Glutamatergic neuron (in vitro differentiated cells): Measurements from ENCODE around the gene ABLIM1. TPM values are rescaled to one million over a fixed set of nuclear protein-coding genes. Genes with fewer than 3 reads are reported as not detected.

Source experiments
- DNase-seq: peaks from one replicate; pipeline ENCODE4 v3.0.0; 2022
- H3K27ac Mint-ChIP-seq: one replicate; pipeline ENCODE4 v1.8.0; 2020; ENCODE audit warnings: mild to moderate bottlenecking, mixed read lengths, inconsistent platforms; ENCODE audit not compliant: unreplicated experiment
- H3K27me3 Mint-ChIP-seq: one replicate; pipeline ENCODE4 v1.8.0; 2020; ENCODE audit warnings: mild to moderate bottlenecking, moderate library complexity, mixed read lengths, inconsistent platforms; ENCODE audit not compliant: unreplicated experiment
- H3K36me3 Mint-ChIP-seq: one replicate; pipeline ENCODE4 v1.8.0; 2020; ENCODE audit warnings: mild to moderate bottlenecking, mixed read lengths, inconsistent platforms; ENCODE audit not compliant: unreplicated experiment
- H3K4me1 Mint-ChIP-seq: one replicate; pipeline ENCODE4 v1.8.0; 2020; ENCODE audit warnings: mild to moderate bottlenecking, low read depth, mixed read lengths, inconsistent platforms; ENCODE audit not compliant: unreplicated experiment
- H3K4me3 Mint-ChIP-seq: one replicate; pipeline ENCODE4 v1.8.0; 2020; ENCODE audit warnings: mild to moderate bottlenecking, mixed read lengths, inconsistent platforms; ENCODE audit not compliant: unreplicated experiment
- H3K9me3 Mint-ChIP-seq: one replicate; pipeline ENCODE4 v1.8.0; 2020; ENCODE audit warnings: mild to moderate bottlenecking, moderate library complexity, mixed read lengths, inconsistent platforms; ENCODE audit not compliant: unreplicated experiment
- CTCF ChIP-seq: fragments of 200-600 bp; sonication (generic); IDR thresholded peaks from one replicate; pipeline ENCODE4 v1.5.0; 2021; ENCODE audit not compliant: partially characterized antibody, unreplicated experiment
- total RNA-seq: library from RNA; stranded (reverse); fragmentation: NEBNext Ultra II Directional; extraction: Animal tissue kit (Norgen Biotek cat#: 25700); gene quantifications from one replicate; pipeline ENCODE4 v1.2.1, GENCODE V29; 2021; ENCODE audit not compliant: unreplicated experiment

Gene ABLIM1
- total RNA-seq, 1 donor from 2014 or later: 25.7 TPM

GRCh38 chr10:114678336-114678735 lies 20.3 kb upstream of the ABLIM1 start:
- no peaks in the 10 kb centered on the region for H3K4me1 Mint-ChIP-seq
- H3K9me3 Mint-ChIP-seq: no peaks in the 10 kb centered on the region
- DNase-seq: no peak
- no peak overlapping the region for H3K4me3 Mint-ChIP-seq
- H3K27me3 Mint-ChIP-seq: peaks cover under 1% of the 10 kb centered on the region
- TF ChIP-seq CTCF: no peak
- no peaks in the 10 kb centered on the region for H3K36me3 Mint-ChIP-seq
- H3K27ac Mint-ChIP-seq: no peak overlapping the region

- Mint-ChIP-seq H3K4me3 (no peak overlapping the region), H3K27me3 (peaks cover 2% of the 10 kb centered on the region), H3K36me3 (no peaks in the 10 kb centered on the region), H3K27ac (no peak overlapping the region), H3K4me1 (no peaks in the 10 kb centered on the region), H3K9me3 (no peaks in the 10 kb centered on the region)
- no peak for DNase-seq
- no peak for TF ChIP-seq CTCF
These were observed 16.3 kb upstream of the ABLIM1 start for GRCh38 chr10:114674346-114674745.

- DNase-seq: no peak
- no peak overlapping the region for H3K4me3 Mint-ChIP-seq
- TF ChIP-seq CTCF: no peak
- H3K9me3 Mint-ChIP-seq: no peaks in the 10 kb centered on the region
- peaks cover 4% of the 10 kb centered on the region for H3K27me3 Mint-ChIP-seq
- H3K27ac Mint-ChIP-seq: no peak overlapping the region
- H3K36me3 Mint-ChIP-seq: no peaks in the 10 kb centered on the region
- H3K4me1 Mint-ChIP-seq: no peaks in the 10 kb centered on the region
These were observed 11.6 kb upstream of the ABLIM1 start for GRCh38 chr10:114669648-114670047.

- DNase-seq: no peak
- Mint-ChIP-seq H3K4me3 (no peak overlapping the region), H3K27me3 (peaks cover 4% of the 10 kb centered on the region), H3K36me3 (no peaks in the 10 kb centered on the region), H3K27ac (no peak overlapping the region), H3K9me3 (no peaks in the 10 kb centered on the region), H3K4me1 (no peaks in the 10 kb centered on the region)
- no peak for TF ChIP-seq CTCF
These were observed 10.5 kb upstream of the ABLIM1 start for GRCh38 chr10:114668375-114669080.

GRCh38 chr10:114665873-114666272 lies 7.8 kb upstream of the ABLIM1 start:
- Mint-ChIP-seq H3K36me3 (peaks cover 4% of the 10 kb centered on the region), H3K27ac (no peak overlapping the region), H3K9me3 (peaks cover 6% of the 10 kb centered on the region), H3K4me1 (peaks cover 12% of the 10 kb centered on the region), H3K27me3 (peaks cover 9% of the 10 kb centered on the region), H3K4me3 (no peak overlapping the region)
- no peak for TF ChIP-seq CTCF
- no peak for DNase-seq
